H1 (cell line): ENCODE measurements around the gene SLX4IP. TPM values are rescaled to one million over a fixed set of nuclear protein-coding genes. Genes with fewer than 3 reads are reported as not detected.

Experiments used
- CTBP2 ChIP-seq: IDR thresholded peaks from 2 replicates; pipeline ENCODE4 v1.7.0; 2011; ENCODE audit warnings: borderline replicate concordance, mild to moderate bottlenecking, moderate library complexity, mixed read lengths, low read length; ENCODE audit not compliant: insufficient read depth, insufficient read length
- POLR2AphosphoS5 ChIP-seq: IDR thresholded peaks from 2 replicates; pipeline ENCODE4 v1.6.1; 2011; ENCODE audit warnings: low read depth, low read length
- RXRA ChIP-seq: IDR thresholded peaks from 2 replicates; pipeline ENCODE4 v1.6.1; 2011; ENCODE audit warnings: low read depth, mild to moderate bottlenecking, low read length, moderate library complexity; ENCODE audit not compliant: insufficient read depth
- SAP30 ChIP-seq: fragments of 300-600 bp; sonication (generic); IDR thresholded peaks from 2 replicates; pipeline ENCODE4 v1.7.1; 2012; ENCODE audit warnings: low read length, moderate library complexity, mild to moderate bottlenecking, inconsistent platforms; ENCODE audit not compliant: insufficient read depth, insufficient replicate concordance
- polyA plus RNA-seq, 7 experiments: library from polyadenylated mRNA; depleted of rRNA in 3 of 7; stranded (reverse) in 5 of 7; unstranded in 2 of 7; fragments of >200 nt in 5 of 7; fragments of 200-250 nt in 2 of 7; gene quantifications; 1 replicate in 5 of 7; 2 replicates in 1 of 7; 4 replicates in 1 of 7; pipeline versions ENCODE4 v1.2.1 to v1.2.3, GENCODE V29; 2011 to 2013; ENCODE audit warnings: missing spikeins in 2 of 7, mixed read lengths in 2 of 7
- total RNA-seq: library from RNA; stranded (reverse); fragmentation: NEBNext Ultra II Directional; extraction: Animal tissue kit (Norgen Biotek cat#: 25700); gene quantifications from 2 replicates; pipeline ENCODE4 v1.2.1, GENCODE V29; 2021

The SLX4IP gene
- total and polyA plus RNA-seq, 2 of the 8 experiments (the other 6 are each of a cell fraction or from before 2014, with no cell fraction given): 2.4 to 8.7 TPM

DNA sequence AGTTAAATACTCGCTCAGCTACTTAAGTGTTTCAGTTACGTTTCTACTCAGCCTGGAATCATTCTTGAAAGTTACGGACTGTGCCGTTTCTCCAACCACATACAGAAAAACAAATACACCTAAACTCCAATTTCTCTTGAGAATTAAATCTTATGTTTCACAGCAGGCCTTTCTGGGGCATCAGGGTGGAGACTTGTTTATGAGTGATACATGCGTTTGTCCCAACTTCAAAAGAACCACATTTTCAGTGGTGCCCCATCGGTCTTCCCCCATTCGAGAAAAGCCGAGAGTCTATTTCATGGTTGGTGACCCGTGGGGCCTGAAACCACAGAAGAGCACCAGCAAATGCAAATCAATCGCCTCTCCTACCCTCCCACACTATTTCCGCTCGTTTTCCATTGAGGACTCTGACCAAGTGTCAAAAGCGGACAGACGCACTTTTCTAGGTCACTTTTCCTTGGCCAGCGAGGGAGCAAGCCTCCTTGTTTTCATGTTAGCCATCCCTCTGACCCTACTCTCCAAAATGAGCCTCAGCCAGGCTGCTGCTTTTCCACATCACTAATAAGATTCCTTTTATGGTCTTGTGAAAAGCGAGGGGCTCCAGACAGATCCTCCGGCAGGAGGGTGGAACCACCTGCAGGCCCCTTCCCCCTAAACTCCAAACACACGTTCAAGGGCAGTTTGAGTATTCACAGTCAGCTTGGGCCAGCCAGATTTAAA, 235.6 kb downstream of the SLX4IP start (continued):
- no peak for TF ChIP-seq RXRA
- TF ChIP-seq POLR2AphosphoS5: no peak
- no peak for TF ChIP-seq CTBP2
- no peak for TF ChIP-seq SAP30
